Esophagus squamous epithelium (tissue), 5 donors: ENCODE data around the gene TSC22D1. TPM values are rescaled to one million over a fixed set of nuclear protein-coding genes. Genes with fewer than 3 reads are reported as not detected.

ENCODE experiments used
- DNase-seq: peaks from one replicate; lab custom pipeline; 2025; lab: John Stamatoyannopoulos, UW
- H3K27ac ChIP-seq, 4 donors: fragments of 200-600 bp; sonication (generic); one replicate each; pipeline ENCODE4 v1.5.1; 2016 to 2019; ENCODE audit warnings: mild to moderate bottlenecking in 1 of 4
- H3K27me3 ChIP-seq, 4 donors: fragments of 200-600 bp; sonication (generic); 1 replicate in 3 of 4; 2 replicates in 1 of 4; pipeline versions ENCODE4 v1.5.1 to v1.6.0; 2017 to 2021; ENCODE audit warnings: antibody characterized with exemption in 1 of 4
- H3K36me3 ChIP-seq, 3 donors: fragments of 200-600 bp; sonication (generic); one replicate each; pipeline ENCODE4 v1.5.1; 2016 to 2019
- H3K4me1 ChIP-seq, 3 donors: fragments of 200-600 bp; sonication (generic); one replicate each; pipeline ENCODE4 v1.5.1; 2017 to 2019
- H3K4me3 ChIP-seq, 4 donors: fragments of 200-600 bp; sonication (generic); 1 replicate in 3 of 4; 2 replicates in 1 of 4; pipeline ENCODE4 v1.5.1; 2016 to 2019; ENCODE audit warnings: mild to moderate bottlenecking in 2 of 4, moderate library complexity in 1 of 4
- H3K9me3 ChIP-seq, 3 donors: fragments of 200-600 bp; sonication (generic); one replicate each; pipeline ENCODE4 v1.5.1; 2016 to 2019
- POLR2A ChIP-seq, 4 donors: fragments of 450-650 bp; IDR thresholded peaks; one replicate each; pipeline ENCODE4 v1.6.1; 2017; ENCODE audit warnings: antibody characterized with exemption in 4 of 4, mild to moderate bottlenecking in 4 of 4, moderate library complexity in 3 of 4
- WGBS, 2 donors: methylation state at CpG; one replicate each; pipeline ENCODE4 v1.1.5; 2018; 5-methylcytosine and 5-hydroxymethylcytosine counted together
- intact Hi-C: fragments of 100-400 bp; cut with DNase I; formaldehyde crosslinking; loops from one replicate; pipeline ENCODE4 v1.15.0; 2022
- total RNA-seq, 4 donors: library from RNA; depleted of rRNA; stranded (reverse); fragments of >200 nt; gene quantifications; one replicate each; pipeline ENCODE4 v1.1.0, GENCODE V29; 2016
- TF ChIP-seq, protein P1 (sequence below), 6 experiments: fragments of 450-650 bp in 4 of 6; fragments of 200-600 bp in 2 of 6; sonication (generic) in 2 of 6; IDR thresholded peaks; one replicate each; pipeline ENCODE4 v1.5.1; 2016 to 2019; ENCODE audit warnings: antibody characterized with exemption in 6 of 6, mild to moderate bottlenecking in 4 of 6, moderate library complexity in 4 of 6
- donor health status: DM: yes; HTN: yes; CAD: no.

Gene TSC22D1
- total RNA-seq, 4 donors from 2014 or later, result 18.8 to 103 (median 35.1) TPM

DNA sequence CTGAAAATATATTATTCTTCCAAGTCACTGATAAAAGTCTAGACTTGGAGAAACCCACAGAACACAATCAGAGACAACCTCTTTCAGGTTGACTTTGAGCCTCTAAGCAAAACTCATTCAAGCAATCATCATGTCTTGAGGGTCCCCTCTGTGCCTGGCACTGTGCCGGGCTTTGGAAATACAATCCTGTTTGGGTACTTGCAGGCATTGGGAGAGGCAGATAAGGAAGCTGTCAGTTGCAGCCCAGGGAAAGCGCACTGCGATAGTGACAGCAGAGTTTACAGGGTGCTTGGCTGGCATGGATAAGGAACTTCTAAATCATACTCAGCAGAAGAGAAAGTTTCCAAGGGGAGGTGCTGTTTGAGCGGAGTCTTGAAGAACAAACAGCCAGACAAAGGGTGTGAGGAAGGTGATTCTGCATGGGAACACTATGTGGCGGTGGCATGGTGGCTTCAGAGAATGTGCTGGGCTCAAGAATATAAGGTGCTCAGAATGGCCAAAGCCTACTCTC lies 193.4 kb downstream of the TSC22D1 start:
- Histone ChIP-seq H3K36me3 (no peaks in the 10 kb centered on the region), H3K27ac (no peak overlapping the region), H3K4me1 (no peaks in the 10 kb centered on the region), H3K27me3 (peaks cover 0 to 3% (median 0%) of the 10 kb centered on the region in 4 donors), H3K4me3 (no peak overlapping the region), H3K9me3 (no peaks in the 10 kb centered on the region)
- TF ChIP-seq, protein P1, sequence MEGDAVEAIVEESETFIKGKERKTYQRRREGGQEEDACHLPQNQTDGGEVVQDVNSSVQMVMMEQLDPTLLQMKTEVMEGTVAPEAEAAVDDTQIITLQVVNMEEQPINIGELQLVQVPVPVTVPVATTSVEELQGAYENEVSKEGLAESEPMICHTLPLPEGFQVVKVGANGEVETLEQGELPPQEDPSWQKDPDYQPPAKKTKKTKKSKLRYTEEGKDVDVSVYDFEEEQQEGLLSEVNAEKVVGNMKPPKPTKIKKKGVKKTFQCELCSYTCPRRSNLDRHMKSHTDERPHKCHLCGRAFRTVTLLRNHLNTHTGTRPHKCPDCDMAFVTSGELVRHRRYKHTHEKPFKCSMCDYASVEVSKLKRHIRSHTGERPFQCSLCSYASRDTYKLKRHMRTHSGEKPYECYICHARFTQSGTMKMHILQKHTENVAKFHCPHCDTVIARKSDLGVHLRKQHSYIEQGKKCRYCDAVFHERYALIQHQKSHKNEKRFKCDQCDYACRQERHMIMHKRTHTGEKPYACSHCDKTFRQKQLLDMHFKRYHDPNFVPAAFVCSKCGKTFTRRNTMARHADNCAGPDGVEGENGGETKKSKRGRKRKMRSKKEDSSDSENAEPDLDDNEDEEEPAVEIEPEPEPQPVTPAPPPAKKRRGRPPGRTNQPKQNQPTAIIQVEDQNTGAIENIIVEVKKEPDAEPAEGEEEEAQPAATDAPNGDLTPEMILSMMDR (IDR thresholded peaks at IDR 0.05), result no peak
- TF ChIP-seq POLR2A (IDR thresholded peaks at IDR 0.05), result no peak
- intact Hi-C loops, result no loop called here
- DNase-seq, result no peak
- 85 to 96% methylated on average over 5 of the region's 5 CpGs for WGBS, 2 donors

Other genes with a start within 250 kb of the TSC22D1 start
- 1 to 10 TPM in 3 of 4 donors, under 1 TPM in 1; 0.35 to 3.6 (median 1.5) TPM for gene SERP2, start 202.5 kb downstream of the TSC22D1 start, total RNA-seq